H1 (cell line): ENCODE measurements around the gene IFTAP. TPM values are rescaled to one million over a fixed set of nuclear protein-coding genes. Genes with fewer than 3 reads are reported as not detected.

Experiments used
- CTCF ChIA-PET: fragments of 300-600 bp; sonication (Branson Sonifier 250); formaldehyde crosslinking; loops from one replicate; lab custom pipeline; 2021; ENCODE audit not compliant: partially characterized antibody; lab: Charles Lee
- POLR2A ChIA-PET: fragments of 300-600 bp; sonication (Branson Sonifier 250); formaldehyde crosslinking; loops from one replicate; lab custom pipeline; 2021; ENCODE audit warnings: inconsistent platforms; ENCODE audit not compliant: partially characterized antibody; lab: Charles Lee
- DNase-seq, 2 experiments: peaks; one replicate each; pipeline versions ENCODE4 v3.0.0 to v3.0.0-alpha.2; 2010 to 2022; ENCODE audit warnings: low spot score in 2 of 2, low read depth in 1 of 2, mixed read lengths in 1 of 2
- FAIRE-seq: peaks from 2 replicates; lab custom pipeline; 2011; peaks lifted over from hg19 to GRCh38; lab: Jason Lieb, UNC
- H2AFZ ChIP-seq: 2 replicates; pipeline ENCODE4 v1.8.1; 2012; ENCODE audit warnings: low read length, inconsistent platforms
- H2AK5ac ChIP-seq: 2 replicates; pipeline ENCODE4 v1.6.1; 2013; ENCODE audit warnings: low read depth, low read length
- H2BK120ac ChIP-seq: replicated peaks from 2 replicates; pipeline ENCODE3; 2013; ENCODE audit warnings: low read depth, low read length, inconsistent platforms
- H2BK12ac ChIP-seq: 2 replicates; pipeline ENCODE4 v1.6.1; 2013; ENCODE audit warnings: low read depth, low read length
- H2BK15ac ChIP-seq: 2 replicates; pipeline ENCODE4 v1.6.1; 2013; ENCODE audit warnings: low read length
- H2BK20ac ChIP-seq: 2 replicates; pipeline ENCODE4 v1.6.1; 2013; ENCODE audit warnings: low read length
- H2BK5ac ChIP-seq: 2 replicates; pipeline ENCODE4 v1.6.1; 2013; ENCODE audit warnings: low read depth, low read length
- H3K14ac ChIP-seq: 2 replicates; pipeline ENCODE4 v1.6.1; 2013; ENCODE audit warnings: inconsistent platforms; ENCODE audit not compliant: insufficient read length
- H3K18ac ChIP-seq: 2 replicates; pipeline ENCODE4 v1.6.1; 2013; ENCODE audit warnings: low read length; ENCODE audit errors: extremely low read depth
- H3K23ac ChIP-seq: 2 replicates; pipeline ENCODE4 v1.6.1; 2013; ENCODE audit warnings: inconsistent platforms; ENCODE audit not compliant: insufficient read length
- H3K23me2 ChIP-seq: 2 replicates; pipeline ENCODE4 v1.6.1; 2013; ENCODE audit warnings: low read depth, low read length
- H3K27ac ChIP-seq: 2 replicates; pipeline ENCODE4 v1.6.1; 2011; ENCODE audit warnings: low read depth, low read length, inconsistent platforms
- H3K27me3 ChIP-seq, 4 experiments: replicated peaks in 1 of 4; 1 replicate in 1 of 4; 2 replicates in 3 of 4; pipeline versions ENCODE4 v1.6.1 to v1.8.1; 2011 to 2013; ENCODE audit warnings: low read length in 3 of 4, mild to moderate bottlenecking in 3 of 4, inconsistent platforms in 2 of 4, mixed read lengths in 2 of 4, moderate library complexity in 1 of 4; ENCODE audit not compliant: control insufficient read depth in 3 of 4, insufficient read depth in 3 of 4; ENCODE audit errors: extremely low read depth in 1 of 4
- H3K36me3 ChIP-seq, 4 experiments: 2 replicates each; pipeline versions ENCODE4 v1.6.1 to v1.8.1; 2011 to 2013; ENCODE audit warnings: mild to moderate bottlenecking in 4 of 4, low read length in 3 of 4, moderate library complexity in 2 of 4, control low read depth in 1 of 4, inconsistent platforms in 1 of 4; ENCODE audit not compliant: insufficient read depth in 4 of 4, control insufficient read depth in 2 of 4
- H3K4ac ChIP-seq: replicated peaks from 2 replicates; pipeline ENCODE3; 2013; ENCODE audit warnings: low read length, low read depth, mixed read lengths, inconsistent platforms; ENCODE audit not compliant: insufficient read length
- H3K4me1 ChIP-seq, 4 experiments: replicated peaks in 1 of 4; 1 replicate in 1 of 4; 2 replicates in 3 of 4; pipeline versions ENCODE4 v1.6.1 to v1.8.1; 2011 to 2013; ENCODE audit warnings: low read length in 3 of 4, inconsistent platforms in 2 of 4, mixed read lengths in 1 of 4; ENCODE audit not compliant: insufficient read depth in 4 of 4, control insufficient read depth in 3 of 4
- H3K4me2 ChIP-seq, 2 experiments: 2 replicates each; pipeline versions ENCODE4 v1.6.1 to v1.8.1; 2011 to 2013; ENCODE audit warnings: low read depth in 2 of 2, low read length in 2 of 2, control low read depth in 1 of 2, inconsistent platforms in 1 of 2, mild to moderate bottlenecking in 1 of 2; ENCODE audit not compliant: insufficient read depth in 1 of 2
- H3K4me3 ChIP-seq, 4 experiments: fragments of 200-600, 300-600 bp in 1 of 4; sonication (generic), shearing (Covaris generic), sonication (Bioruptor Twin) in 1 of 4; 2 replicates each; pipeline versions ENCODE4 v1.5.1 to v1.8.1; 2011 to 2016; ENCODE audit warnings: low read length in 4 of 4, low read depth in 3 of 4, control low read depth in 2 of 4, inconsistent platforms in 2 of 4, mild to moderate bottlenecking in 2 of 4, mixed read lengths in 1 of 4, moderate library complexity in 1 of 4; ENCODE audit not compliant: insufficient read depth in 2 of 4; ENCODE audit errors: extremely low read depth in 1 of 4
- H3K56ac ChIP-seq: replicated peaks from 2 replicates; pipeline ENCODE3; 2013; ENCODE audit warnings: low read depth, mild to moderate bottlenecking, mixed read lengths, low read length, inconsistent platforms; ENCODE audit not compliant: insufficient read length
- H3K79me1 ChIP-seq: 2 replicates; pipeline ENCODE4 v1.6.1; 2013; ENCODE audit warnings: low read depth, low read length, control low read depth
- H3K79me2 ChIP-seq, 2 experiments: 2 replicates each; pipeline versions ENCODE4 v1.6.1 to v1.8.1; 2012 to 2013; ENCODE audit warnings: low read length in 2 of 2, mild to moderate bottlenecking in 2 of 2, inconsistent platforms in 1 of 2; ENCODE audit not compliant: insufficient read depth in 2 of 2, control insufficient read depth in 1 of 2
- H3K9ac ChIP-seq, 4 experiments: replicated peaks in 1 of 4; 1 replicate in 1 of 4; 2 replicates in 3 of 4; pipeline versions ENCODE4 v1.6.1 to v1.8.1; 2011 to 2013; ENCODE audit warnings: low read depth in 3 of 4, low read length in 3 of 4, control low read depth in 2 of 4, mild to moderate bottlenecking in 2 of 4, moderate library complexity in 2 of 4, inconsistent platforms in 1 of 4; ENCODE audit errors: extremely low read depth in 1 of 4
- H3K9me3 ChIP-seq, 2 experiments: 2 replicates each; pipeline versions ENCODE4 v1.6.1 to v1.8.1; 2012 to 2013; ENCODE audit warnings: mild to moderate bottlenecking in 2 of 2, moderate library complexity in 2 of 2, control low read depth in 1 of 2, inconsistent platforms in 1 of 2, low read depth in 1 of 2, low read length in 1 of 2, mixed read lengths in 1 of 2; ENCODE audit not compliant: insufficient read depth in 2 of 2
- H4K20me1 ChIP-seq, 2 experiments: replicated peaks in 1 of 2; 2 replicates each; pipeline versions ENCODE3 to v1.8.1; 2011 to 2013; ENCODE audit warnings: inconsistent platforms in 2 of 2, low read length in 2 of 2, mild to moderate bottlenecking in 1 of 2; ENCODE audit not compliant: insufficient read depth in 2 of 2, control insufficient read depth in 1 of 2
- H4K5ac ChIP-seq: 2 replicates; pipeline ENCODE4 v1.6.1; 2013; ENCODE audit warnings: low read length, low read depth, mixed read lengths, inconsistent platforms; ENCODE audit not compliant: insufficient read length
- H4K8ac ChIP-seq: 2 replicates; pipeline ENCODE4 v1.8.0; 2013; ENCODE audit warnings: mild to moderate bottlenecking, moderate library complexity, low read length, inconsistent platforms; ENCODE audit not compliant: insufficient read depth; ENCODE audit errors: extremely low read depth
- H4K91ac ChIP-seq: replicated peaks from 2 replicates; pipeline ENCODE3; 2013; ENCODE audit warnings: low read length, mixed read lengths, inconsistent platforms; ENCODE audit not compliant: insufficient read length
- BCL11A ChIP-seq, 2 experiments: IDR thresholded peaks; one replicate each; pipeline ENCODE4 v1.6.1; 2011; ENCODE audit warnings: low read depth in 2 of 2, low read length in 2 of 2, mild to moderate bottlenecking in 2 of 2
- EP300 ChIP-seq, 2 experiments: IDR thresholded peaks; 1 replicate in 1 of 2; 2 replicates in 1 of 2; pipeline ENCODE4 v1.6.1; 2011 to 2012; ENCODE audit warnings: low read depth in 2 of 2, low read length in 2 of 2, mild to moderate bottlenecking in 2 of 2, borderline replicate concordance in 1 of 2, inconsistent platforms in 1 of 2, moderate library complexity in 1 of 2
- HDAC2 ChIP-seq, 2 experiments: fragments of 300-600 bp in 1 of 2; sonication (generic) in 1 of 2; IDR thresholded peaks; 2 replicates each; pipeline ENCODE4 v1.6.1; 2011 to 2012; ENCODE audit warnings: low read depth in 2 of 2, low read length in 2 of 2, mild to moderate bottlenecking in 2 of 2, moderate library complexity in 2 of 2, borderline replicate concordance in 1 of 2, inconsistent platforms in 1 of 2
- JUN ChIP-seq: IDR thresholded peaks from 2 replicates; pipeline ENCODE4 v1.6.1; 2011; ENCODE audit warnings: low read depth, mild to moderate bottlenecking, improper control_type of control experiment, low read length
- TBP ChIP-seq: IDR thresholded peaks from 2 replicates; pipeline ENCODE4 v1.6.1; 2011; ENCODE audit warnings: low read depth, low read length, improper control_type of control experiment
- WGBS, 2 experiments: shearing (Covaris generic) in 1 of 2; methylation state at CpG; one replicate each; pipeline versions ENCODE4 v1.1.6 to v1.1.7; 2013 to 2015; ENCODE audit warnings: low lambda C conversion rate in 2 of 2, mixed read lengths in 2 of 2, inconsistent platforms in 1 of 2, low coverage in 1 of 2, missing lambda C conversion rate in 1 of 2; ENCODE audit not compliant: insufficient replicate concordance in 2 of 2, insufficient coverage in 1 of 2, insufficient read length in 1 of 2; ENCODE audit errors: extremely low coverage in 1 of 2, missing lambda C conversion rate in 1 of 2; 5-methylcytosine and 5-hydroxymethylcytosine counted together
- polyA plus RNA-seq, 7 experiments: library from polyadenylated mRNA; depleted of rRNA in 3 of 7; stranded (reverse) in 5 of 7; unstranded in 2 of 7; fragments of >200 nt in 5 of 7; fragments of 200-250 nt in 2 of 7; gene quantifications; 1 replicate in 5 of 7; 2 replicates in 1 of 7; 4 replicates in 1 of 7; pipeline versions ENCODE4 v1.2.1 to v1.2.3, GENCODE V29; 2011 to 2013; ENCODE audit warnings: missing spikeins in 2 of 7, mixed read lengths in 2 of 7
- total RNA-seq: library from RNA; stranded (reverse); fragmentation: NEBNext Ultra II Directional; extraction: Animal tissue kit (Norgen Biotek cat#: 25700); gene quantifications from 2 replicates; pipeline ENCODE4 v1.2.1, GENCODE V29; 2021

The IFTAP gene
- total and polyA plus RNA-seq, 2 of the 8 experiments (the other 6 are each of a cell fraction or from before 2014, with no cell fraction given), result 21.2 to 23.9 TPM

DNA sequence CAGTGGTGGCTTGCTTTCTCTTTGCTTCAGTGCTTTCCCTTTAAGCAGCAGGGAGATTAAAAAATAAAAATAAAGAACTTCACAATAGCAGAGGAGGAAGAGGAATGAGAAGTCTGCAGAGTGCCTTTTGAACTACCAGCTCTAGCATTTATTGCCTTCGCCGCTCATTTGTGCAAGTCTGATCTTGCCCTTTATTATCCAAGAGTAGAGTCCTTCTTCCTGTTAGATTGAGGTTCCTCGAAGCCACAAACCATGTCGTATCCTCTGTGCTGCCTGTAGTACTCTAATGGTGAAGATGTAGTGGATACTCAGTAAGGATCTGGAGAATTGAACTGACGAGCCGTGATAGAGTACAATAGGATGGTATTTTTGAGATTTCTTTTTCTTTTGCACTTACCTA, 105.0 kb downstream of the IFTAP start:
- Histone ChIP-seq H2BK20ac (no peak overlapping the region), H3K23ac (no peak overlapping the region), H3K4me2 (no peak overlapping the region), H4K91ac (no peak overlapping the region), H3K36me3 (no peaks in the 10 kb centered on the region), H2BK120ac (no peak overlapping the region), H3K56ac (no peak overlapping the region), H3K9me3 (no peaks in the 10 kb centered on the region), H2BK15ac (no peak overlapping the region), H2BK5ac (no peak overlapping the region), H4K8ac (no peak overlapping the region), H3K79me2 (no peaks in the 10 kb centered on the region), H2BK12ac (no peak overlapping the region), H4K20me1 (no peaks in the 10 kb centered on the region), H2AFZ (no peak overlapping the region), H3K4me3 (no peak overlapping the region), H4K5ac (no peak overlapping the region), H3K9ac (no peak overlapping the region), H3K14ac (no peak overlapping the region), H3K27me3 (no peaks in the 10 kb centered on the region; a peak in 1 of 7 replicates), H3K4me1 (peaks cover 0 to 9% (median 5%) of the 10 kb centered on the region in 4 experiments; a peak in 5 of 7 replicates), H3K23me2 (no peaks in the 10 kb centered on the region), H3K79me1 (no peaks in the 10 kb centered on the region), H3K4ac (no peak overlapping the region), H3K27ac (no peak overlapping the region), H3K18ac (no peak overlapping the region), H2AK5ac (no peak overlapping the region)
- no peak for TF ChIP-seq JUN
- no peak for TF ChIP-seq TBP
- no peak for TF ChIP-seq HDAC2 (IDR thresholded peaks at IDR 0.05; ENCODE audit: borderline replicate concordance in 1 of 2, low read depth in 2 of 2, low read length in 2 of 2)
- no peak for TF ChIP-seq EP300 (IDR thresholded peaks at IDR 0.05; ENCODE audit: borderline replicate concordance in 1 of 2, low read depth in 2 of 2, low read length in 2 of 2)
- no peak for TF ChIP-seq BCL11A (IDR thresholded peaks at IDR 0.05; ENCODE audit: low read depth in 2 of 2, low read length in 2 of 2)
- WGBS, 2 experiments, result 86% methylated on average over 6 of the region's 6 CpGs; no CpG with 5 or more reads in 1 of the 2 experiments
- POLR2A ChIA-PET, result no interaction called here
- CTCF ChIA-PET, result interaction anchor here (1.1 to 8.0 kb wide), 2 partner anchors 20 to 48 kb away, joined by 3 to 364 read pairs; no protein-coding TSS in a partner anchor
- FAIRE-seq (no peak), DNase-seq (no peak)
